IMR-90 (cell line): Measurements from ENCODE around the gene UNC5B. TPM values are rescaled to one million over a fixed set of nuclear protein-coding genes. Genes with fewer than 3 reads are reported as not detected.

Experiments
- ATAC-seq: fragments of 200-7000 bp; cut with Tn5 transposase; 2 replicates; pipeline ENCODE4 v1.9.1; 2020; ENCODE audit warnings: low read depth, mild to moderate bottlenecking, moderate library complexity
- BruUV-seq: library from RNA; stranded (reverse); fragments of 400-500 nt; replicated peaks from 2 replicates; lab custom pipeline; 2021; lab: Mats Ljungman, UMichigan
- CTCF ChIA-PET: fragments of 300-600 bp; formaldehyde crosslinking; extraction: SDS; loops from one replicate; lab custom pipeline; 2021; ENCODE audit warnings: antibody characterized with exemption; lab: Yijun Ruan, JAX
- POLR2A ChIA-PET: fragments of 300-600 bp; sonication (Branson Sonifier 250); formaldehyde crosslinking; loops from one replicate; lab custom pipeline; 2022; ENCODE audit warnings: antibody characterized with exemption; ENCODE audit not compliant: unreplicated experiment; lab: Charles Lee
- DNase-seq: peaks from one replicate; pipeline ENCODE4 v3.0.0; 2013
- H2AFZ ChIP-seq: replicated peaks from 2 replicates; pipeline ENCODE3; 2013; ENCODE audit warnings: low read length, mild to moderate bottlenecking; ENCODE audit not compliant: poor library complexity
- H2AK5ac ChIP-seq: 2 replicates; pipeline ENCODE4 v1.6.1; 2013; ENCODE audit warnings: low read depth, low read length, inconsistent platforms
- H2AK9ac ChIP-seq: replicated peaks from 2 replicates; pipeline ENCODE3; 2013; ENCODE audit warnings: mild to moderate bottlenecking, low read depth, low read length, moderate library complexity; ENCODE audit not compliant: poor library complexity
- H2BK120ac ChIP-seq: 2 replicates; pipeline ENCODE4 v1.6.1; 2013; ENCODE audit warnings: low read depth, low read length, inconsistent platforms
- H2BK15ac ChIP-seq: 3 replicates; pipeline ENCODE4 v1.6.1; 2013; ENCODE audit warnings: low read depth, low read length, inconsistent platforms
- H2BK20ac ChIP-seq: 2 replicates; pipeline ENCODE4 v1.6.1; 2013; ENCODE audit warnings: low read depth, mild to moderate bottlenecking, inconsistent platforms, low read length, moderate library complexity
- H2BK5ac ChIP-seq: 2 replicates; pipeline ENCODE4 v1.6.1; 2013; ENCODE audit warnings: mild to moderate bottlenecking, low read depth, low read length, inconsistent platforms; ENCODE audit not compliant: poor library complexity, severe bottlenecking
- H3K14ac ChIP-seq: replicated peaks from 2 replicates; pipeline ENCODE4 v1.6.1; 2013; ENCODE audit warnings: low read depth, low read length, inconsistent platforms
- H3K18ac ChIP-seq: 2 replicates; pipeline ENCODE4 v1.6.1; 2013; ENCODE audit warnings: low read depth, low read length, control low read depth
- H3K23ac ChIP-seq: 2 replicates; pipeline ENCODE4 v1.6.1; 2013; ENCODE audit warnings: low read depth, low read length, inconsistent platforms
- H3K27ac ChIP-seq: 2 replicates; pipeline ENCODE4 v1.5.1; 2013; ENCODE audit warnings: mild to moderate bottlenecking, control low read depth, low read length; ENCODE audit not compliant: insufficient read depth
- H3K27me3 ChIP-seq: 2 replicates; pipeline ENCODE4 v1.6.1; 2013; ENCODE audit warnings: low read length; ENCODE audit not compliant: control insufficient read depth, insufficient read depth
- H3K36me3 ChIP-seq: 2 replicates; pipeline ENCODE4 v1.6.1; 2013; ENCODE audit warnings: low read length, mixed read lengths; ENCODE audit not compliant: control insufficient read depth, insufficient read depth
- H3K4ac ChIP-seq: 2 replicates; pipeline ENCODE4 v1.6.1; 2013; ENCODE audit warnings: low read depth, low read length, inconsistent platforms
- H3K4me1 ChIP-seq: 2 replicates; pipeline ENCODE4 v1.6.1; 2013; ENCODE audit warnings: low read length, mixed read lengths; ENCODE audit not compliant: control insufficient read depth, insufficient read depth
- H3K4me2 ChIP-seq: 2 replicates; pipeline ENCODE4 v1.6.1; 2013; ENCODE audit warnings: low read depth, mild to moderate bottlenecking, control low read depth, low read length, moderate library complexity
- H3K4me3 ChIP-seq: 2 replicates; pipeline ENCODE4 v1.5.1; 2013; ENCODE audit warnings: low read depth, mild to moderate bottlenecking, control low read depth, low read length, moderate library complexity; ENCODE audit not compliant: insufficient read depth
- H3K56ac ChIP-seq: 2 replicates; pipeline ENCODE4 v1.6.1; 2013; ENCODE audit warnings: low read length, inconsistent platforms; ENCODE audit not compliant: insufficient read depth; ENCODE audit errors: extremely low read depth
- H3K79me1 ChIP-seq, 2 experiments: 2 replicates each; pipeline ENCODE4 v1.6.1; 2013; ENCODE audit warnings: low read length in 2 of 2, inconsistent platforms in 1 of 2, low read depth in 1 of 2
- H3K9ac ChIP-seq: 2 replicates; pipeline ENCODE4 v1.6.1; 2013; ENCODE audit warnings: low read depth, low read length, control low read depth
- H3K9me1 ChIP-seq: 2 replicates; pipeline ENCODE4 v1.6.1; 2013; ENCODE audit warnings: low read length, inconsistent platforms; ENCODE audit not compliant: insufficient read depth
- H3K9me3 ChIP-seq: 2 replicates; pipeline ENCODE4 v1.6.1; 2013; ENCODE audit warnings: low read length; ENCODE audit not compliant: control insufficient read depth, insufficient read depth
- H4K20me1 ChIP-seq: 2 replicates; pipeline ENCODE4 v1.6.1; 2013; ENCODE audit warnings: low read length, inconsistent platforms; ENCODE audit not compliant: insufficient read depth
- H4K5ac ChIP-seq: 2 replicates; pipeline ENCODE4 v1.6.1; 2013; ENCODE audit warnings: mild to moderate bottlenecking, low read depth, low read length, control low read depth
- H4K8ac ChIP-seq, 2 experiments: 2 replicates each; pipeline ENCODE4 v1.6.1; 2013; ENCODE audit warnings: low read depth in 2 of 2, low read length in 2 of 2, control low read depth in 1 of 2, inconsistent platforms in 1 of 2
- H4K91ac ChIP-seq: 2 replicates; pipeline ENCODE4 v1.6.1; 2013; ENCODE audit warnings: low read depth, low read length, inconsistent platforms; ENCODE audit not compliant: insufficient read depth
- NFE2L2 ChIP-seq: fragments of 150-350 bp; IDR thresholded peaks from 2 replicates; pipeline ENCODE4 v1.6.1; 2016; ENCODE audit warnings: low read depth, mild to moderate bottlenecking, low read length
- WGBS, 2 experiments: methylation state at CpG; one replicate each; pipeline versions ENCODE4 v1.1.5 to v1.1.7; 2013; ENCODE audit warnings: missing lambda C conversion rate in 2 of 2; ENCODE audit not compliant: insufficient read length in 1 of 2; ENCODE audit errors: extremely low coverage in 2 of 2; 5-methylcytosine and 5-hydroxymethylcytosine counted together
- dilution Hi-C: fragments of 300-500 bp; cut with HindIII; formaldehyde crosslinking; loops from one replicate; pipeline ENCODE4 v1.14.3; 2018; ENCODE audit warnings: low sequenced_read_pairs; ENCODE audit not compliant: unreplicated experiment
- in situ Hi-C: fragments of 300-500 bp; cut with MboI; formaldehyde crosslinking; loops from 3 replicates; pipeline ENCODE4 v1.14.3; 2019; ENCODE audit warnings: low sequenced_read_pairs, inconsistent platforms, mixed read lengths
- intact Hi-C: fragments of 100-400 bp; cut with micrococcal nuclease; formaldehyde crosslinking; loops from 2 replicates; pipeline ENCODE4 v1.10.0; 2022
- polyA plus RNA-seq, 3 experiments: library from polyadenylated mRNA; depleted of rRNA; stranded (reverse); fragments of >200 nt; gene quantifications; 2 replicates each; pipeline ENCODE4 v1.2.3, GENCODE V29; 2012; ENCODE audit warnings: low replicate concordance in 1 of 3
- total RNA-seq: library from RNA; depleted of rRNA; stranded (reverse); fragments of >200 nt; gene quantifications from 2 replicates; pipeline ENCODE4 v1.2.3, GENCODE V29; 2012
- TF ChIP-seq, protein P1 (sequence below): conservative IDR thresholded peaks from 2 replicates; pipeline ENCODE4 v1.5.1; 2012; ENCODE audit warnings: mild to moderate bottlenecking, low read depth, low read length, improper control_type of control experiment

UNC5B gene
- total and polyA plus RNA-seq, 2 of the 4 experiments (the other 2 are of a cell fraction), result 1.6 to 4.2 TPM

DNA sequence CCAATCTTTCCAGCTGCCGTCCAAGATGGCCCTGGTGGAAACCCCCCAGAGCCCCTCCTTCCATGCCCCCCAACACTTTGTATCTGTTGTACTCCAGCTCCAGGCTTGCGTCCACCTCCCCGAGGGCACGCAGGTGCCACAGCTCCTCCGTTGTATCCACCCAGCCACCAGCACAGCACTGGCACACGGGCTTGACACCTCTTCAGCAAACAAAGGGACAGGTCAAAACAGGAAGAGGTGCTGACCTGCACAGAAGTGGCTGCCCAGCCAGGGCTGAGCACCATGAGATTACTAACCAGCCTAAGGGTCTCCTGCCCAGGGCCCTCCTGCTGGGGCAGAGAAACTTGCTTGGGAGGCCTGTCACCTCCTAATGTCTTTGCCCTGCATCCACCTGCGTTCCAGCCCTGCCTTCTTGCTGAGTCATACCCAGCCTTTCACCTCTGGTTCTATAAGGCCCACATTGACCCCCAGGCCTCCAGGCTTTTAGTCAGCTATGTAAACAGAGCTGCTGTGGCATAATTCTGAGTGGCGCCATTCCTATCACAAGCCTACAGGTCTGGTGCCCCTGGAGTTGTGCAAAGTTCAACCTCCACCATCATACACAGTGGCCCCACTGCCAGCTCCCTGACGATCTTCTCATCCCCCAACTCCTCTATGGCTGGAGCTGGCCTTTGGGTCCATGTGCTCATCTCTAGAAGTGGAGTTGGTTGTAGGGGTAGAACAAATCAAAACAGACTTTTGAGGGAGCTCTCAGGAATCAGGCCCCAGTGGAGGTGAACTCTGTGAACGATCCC is 127.6 kb downstream of the UNC5B start:
- H3K9ac ChIP-seq, result no peak overlapping the region
- no peak overlapping the region for H3K23ac ChIP-seq
- no peak overlapping the region for H2BK15ac ChIP-seq
- peaks cover 6% of the 10 kb centered on the region; the same call in 1 of the 2 replicates for H3K4me1 ChIP-seq
- in situ Hi-C loops, result no loop called here
- no peak for ATAC-seq
- H2AK9ac ChIP-seq, result no peak overlapping the region
- H4K5ac ChIP-seq, result no peak overlapping the region
- no peaks in the 10 kb centered on the region; the same call in 1 of the 2 replicates for H3K27me3 ChIP-seq
- no peak overlapping the region for H2BK5ac ChIP-seq
- no peak overlapping the region for H3K27ac ChIP-seq
- ChIA-PET CTCF (no interaction called here), POLR2A (no interaction called here)
- H2AK5ac ChIP-seq, result no peak overlapping the region
- DNase-seq, result no peak
- H3K4me3 ChIP-seq, result no peak overlapping the region
- no peak overlapping the region for H3K18ac ChIP-seq
- no peak overlapping the region for H3K56ac ChIP-seq
- no peak overlapping the region for H3K14ac ChIP-seq
- H3K4me2 ChIP-seq, result no peak overlapping the region
- H3K36me3 ChIP-seq, result no peaks in the 10 kb centered on the region
- H3K9me3 ChIP-seq, result no peaks in the 10 kb centered on the region
- H2BK120ac ChIP-seq, result no peak overlapping the region
- H2BK20ac ChIP-seq, result no peak overlapping the region
- no TSS peak for BruUV-seq
- H2AFZ ChIP-seq, result no peak overlapping the region
- H3K4ac ChIP-seq, result no peak overlapping the region
- no peak overlapping the region for H4K8ac ChIP-seq
- H3K79me1 ChIP-seq, result no peaks in the 10 kb centered on the region
- TF ChIP-seq, protein P1, sequence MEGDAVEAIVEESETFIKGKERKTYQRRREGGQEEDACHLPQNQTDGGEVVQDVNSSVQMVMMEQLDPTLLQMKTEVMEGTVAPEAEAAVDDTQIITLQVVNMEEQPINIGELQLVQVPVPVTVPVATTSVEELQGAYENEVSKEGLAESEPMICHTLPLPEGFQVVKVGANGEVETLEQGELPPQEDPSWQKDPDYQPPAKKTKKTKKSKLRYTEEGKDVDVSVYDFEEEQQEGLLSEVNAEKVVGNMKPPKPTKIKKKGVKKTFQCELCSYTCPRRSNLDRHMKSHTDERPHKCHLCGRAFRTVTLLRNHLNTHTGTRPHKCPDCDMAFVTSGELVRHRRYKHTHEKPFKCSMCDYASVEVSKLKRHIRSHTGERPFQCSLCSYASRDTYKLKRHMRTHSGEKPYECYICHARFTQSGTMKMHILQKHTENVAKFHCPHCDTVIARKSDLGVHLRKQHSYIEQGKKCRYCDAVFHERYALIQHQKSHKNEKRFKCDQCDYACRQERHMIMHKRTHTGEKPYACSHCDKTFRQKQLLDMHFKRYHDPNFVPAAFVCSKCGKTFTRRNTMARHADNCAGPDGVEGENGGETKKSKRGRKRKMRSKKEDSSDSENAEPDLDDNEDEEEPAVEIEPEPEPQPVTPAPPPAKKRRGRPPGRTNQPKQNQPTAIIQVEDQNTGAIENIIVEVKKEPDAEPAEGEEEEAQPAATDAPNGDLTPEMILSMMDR, result no peak
- peak; percentile 60 for TF ChIP-seq NFE2L2
- dilution Hi-C loops, result no loop called here
- 75% methylated on average over 2 of the region's 10 CpGs; no CpG with 5 or more reads in 1 of the 2 experiments for WGBS, 2 experiments
- H4K91ac ChIP-seq, result no peak overlapping the region
- intact Hi-C loops, result no loop called here
- H3K9me1 ChIP-seq, result no peaks in the 10 kb centered on the region
- H4K20me1 ChIP-seq, result no peaks in the 10 kb centered on the region; the same call in 1 of the 2 replicates
